ENCODE measurements around the gene POLE2. TPM values are rescaled to one million over a fixed set of nuclear protein-coding genes. Genes with fewer than 3 reads are reported as not detected.

Gene POLE2
- total RNA-seq, 4 donors from 2014 or later, result 1.8 to 35.5 (median 14.1) TPM

- H3K9me3 ChIP-seq, result no peaks in the 10 kb centered on the region
- no peak overlapping the region for H3K27ac ChIP-seq
- peaks cover 0 to 6% of the 10 kb centered on the region in 2 donors for H3K4me1 ChIP-seq
- no peaks in the 10 kb centered on the region for H3K27me3 ChIP-seq
- DNase-seq, result no peak
- intact Hi-C loops (cut with DNase I; ENCODE audit: low total_unique reads), result no loop called here
- no peak for TF ChIP-seq CTCF (IDR thresholded peaks at IDR 0.05)
- TF ChIP-seq POLR2A (IDR thresholded peaks at IDR 0.05), result no peak
- H3K36me3 ChIP-seq, result no peaks in the 10 kb centered on the region
- H3K4me3 ChIP-seq, result no peak overlapping the region
Measured at GRCh38 chr14:49640540-49641417, 47.2 kb downstream of the POLE2 start.

GRCh38 chr14:49637534-49638078 lies 50.4 kb downstream of the POLE2 start:
- no peak overlapping the region for H3K4me3 ChIP-seq
- no peaks in the 10 kb centered on the region for H3K36me3 ChIP-seq
- H3K4me1 ChIP-seq, result peaks cover 0 to 6% of the 10 kb centered on the region in 2 donors
- DNase-seq, result no peak
- H3K27ac ChIP-seq, result no peak overlapping the region
- no peaks in the 10 kb centered on the region for H3K9me3 ChIP-seq
- TF ChIP-seq POLR2A (IDR thresholded peaks at IDR 0.05) (no peak), CTCF (IDR thresholded peaks at IDR 0.05) (no peak)
- intact Hi-C loops (cut with DNase I; ENCODE audit: low total_unique reads), result loop anchor here (5.0 kb wide), 1 partner anchor 150 kb away; no protein-coding TSS in a partner anchor
- H3K27me3 ChIP-seq, result no peaks in the 10 kb centered on the region

GRCh38 chr14:49636866-49637265 lies 51.1 kb downstream of the POLE2 start:
- Histone ChIP-seq H3K27me3 (no peaks in the 10 kb centered on the region), H3K36me3 (no peaks in the 10 kb centered on the region), H3K9me3 (no peaks in the 10 kb centered on the region), H3K4me1 (peaks cover 0 to 6% of the 10 kb centered on the region in 2 donors), H3K4me3 (no peak overlapping the region), H3K27ac (no peak overlapping the region)
- no peak for TF ChIP-seq CTCF (IDR thresholded peaks at IDR 0.05)
- TF ChIP-seq POLR2A (IDR thresholded peaks at IDR 0.05), result no peak
- intact Hi-C loops (cut with DNase I; ENCODE audit: low total_unique reads), result loop anchor here (5.0 kb wide), 1 partner anchor 150 kb away; no protein-coding TSS in a partner anchor
- no peak for DNase-seq

- H3K36me3 ChIP-seq, result no peaks in the 10 kb centered on the region
- TF ChIP-seq CTCF (IDR thresholded peaks at IDR 0.05) (no peak), POLR2A (IDR thresholded peaks at IDR 0.05) (no peak)
- intact Hi-C loops (cut with DNase I; ENCODE audit: low total_unique reads), result loop anchor here (5.0 kb wide), 1 partner anchor 153 kb away; no protein-coding TSS in a partner anchor
- peak within 1 kb of the TSS; percentile 85 to 95 for H3K4me3 ChIP-seq
- no peaks in the 10 kb centered on the region for H3K27me3 ChIP-seq
- peak within 1 kb of the TSS; percentile 95 to 97 for H3K27ac ChIP-seq
- peak; percentile 51 to 64 for DNase-seq
- no peaks in the 10 kb centered on the region for H3K9me3 ChIP-seq
- H3K4me1 ChIP-seq, result peaks cover 0 to 6% of the 10 kb centered on the region in 2 donors
Measured at GRCh38 chr14:49634547-49635334, 53.3 kb downstream of the POLE2 start, which contains the start of gene DNAAF2. DNAAF2 (minus strand) TSS chr14:49635244; CDS start chr14:49635149, 95 bp downstream.
